Panc1 (cell line): ENCODE data around the gene TTF1. TPM values are rescaled to one million over a fixed set of nuclear protein-coding genes. Genes with fewer than 3 reads are reported as not detected.

Experiments
- ATAC-seq: fragments of 200-7000 bp; cut with Tn5 transposase; 2 replicates; pipeline ENCODE4 v1.9.1; 2020; ENCODE audit warnings: mild to moderate bottlenecking, moderate library complexity
- BruUV-seq: library from RNA; stranded (reverse); fragments of 400-500 nt; replicated peaks from 2 replicates; lab custom pipeline; 2021; lab: Mats Ljungman, UMichigan
- CTCF ChIA-PET: fragments of 300-600 bp; sonication (Branson Sonifier 250); formaldehyde crosslinking; loops from one replicate; lab custom pipeline; 2022; ENCODE audit warnings: antibody characterized with exemption; lab: Charles Lee
- POLR2A ChIA-PET: fragments of 300-600 bp; sonication (Branson Sonifier 250); formaldehyde crosslinking; loops from one replicate; lab custom pipeline; 2022; ENCODE audit warnings: antibody characterized with exemption; lab: Charles Lee
- DNase-seq: peaks from one replicate; pipeline ENCODE4 v3.0.0-alpha.2; 2010; ENCODE audit warnings: low read depth, low spot score
- H3K27ac ChIP-seq: 2 replicates; pipeline ENCODE4 v1.5.1; 2011; ENCODE audit warnings: mild to moderate bottlenecking, low read length, inconsistent platforms
- H3K27me3 ChIP-seq: fragments of 200-500 bp; sonication (Bioruptor generic); 2 replicates; pipeline ENCODE4 v1.6.0; 2014; ENCODE audit warnings: low read length, inconsistent platforms; ENCODE audit not compliant: control insufficient read depth, insufficient read depth
- H3K36me3 ChIP-seq: fragments of 200-500 bp; sonication (Bioruptor generic); 2 replicates; pipeline ENCODE4 v1.5.1; 2014; ENCODE audit warnings: inconsistent platforms, mild to moderate bottlenecking, low read length, moderate library complexity; ENCODE audit not compliant: control insufficient read depth, insufficient read depth
- H3K4me1 ChIP-seq: 2 replicates; pipeline ENCODE4 v1.5.1; 2011; ENCODE audit warnings: inconsistent platforms, mild to moderate bottlenecking, low read length, moderate library complexity; ENCODE audit not compliant: control insufficient read depth, insufficient read depth
- H3K4me3 ChIP-seq, 2 experiments: 2 replicates each; pipeline ENCODE4 v1.5.1; 2011 to 2012; ENCODE audit warnings: low read depth in 2 of 2, low read length in 2 of 2, mild to moderate bottlenecking in 2 of 2, inconsistent platforms in 1 of 2, moderate library complexity in 1 of 2
- H3K9me3 ChIP-seq: fragments of 200-500 bp; sonication (Bioruptor generic); 2 replicates; pipeline ENCODE4 v1.5.1; 2014; ENCODE audit warnings: low read depth, mild to moderate bottlenecking, inconsistent platforms, low read length, moderate library complexity; ENCODE audit not compliant: control insufficient read depth, insufficient read depth
- POLR2AphosphoS5 ChIP-seq: IDR thresholded peaks from 2 replicates; pipeline ENCODE4 v1.6.1; 2012; ENCODE audit warnings: mild to moderate bottlenecking, low read depth, low read length, moderate library complexity
- SIN3A ChIP-seq: IDR thresholded peaks from 2 replicates; pipeline ENCODE4 v1.6.1; 2012; ENCODE audit warnings: low read depth, mild to moderate bottlenecking, low read length, moderate library complexity, borderline replicate concordance; ENCODE audit not compliant: insufficient read depth
- TCF7L2 ChIP-seq: IDR thresholded peaks from 2 replicates; pipeline ENCODE4 v1.6.1; 2011; ENCODE audit warnings: mild to moderate bottlenecking, low read depth, low read length, inconsistent platforms
- in situ Hi-C: cut with HindIII; loops from 2 replicates; pipeline ENCODE4 v1.10.0; 2016; ENCODE audit warnings: low sequenced_read_pairs, low pct_unique_long_range_greater_than_20kb
- intact Hi-C: fragments of 100-400 bp; cut with micrococcal nuclease; formaldehyde crosslinking; loops from one replicate; pipeline ENCODE4 v1.10.0; 2022; ENCODE audit not compliant: unreplicated experiment
- total RNA-seq: library from RNA; stranded (reverse); gene quantifications from one replicate; pipeline ENCODE4 v1.2.1, GENCODE V29; 2021; ENCODE audit not compliant: unreplicated experiment
- TF ChIP-seq, protein P1 (sequence below): fragments of 450-650 bp; IDR thresholded peaks from 2 replicates; pipeline ENCODE4 v1.5.1; 2017; ENCODE audit warnings: mild to moderate bottlenecking
- TF ChIP-seq, protein P2 (sequence below), 2 experiments: IDR thresholded peaks; 2 replicates each; pipeline ENCODE4 v1.6.1; 2011 to 2012; ENCODE audit warnings: low read depth in 2 of 2, control low read depth in 1 of 2, low read length in 1 of 2, mild to moderate bottlenecking in 1 of 2, moderate library complexity in 1 of 2; ENCODE audit not compliant: insufficient read depth in 1 of 2

Gene TTF1
- total RNA-seq, 1 experiment from 2014 or later = 8.4 TPM

- no peak for ATAC-seq
- intact Hi-C loops (no loop called here), in situ Hi-C loops (no loop called here)
- H3K36me3 ChIP-seq = peaks cover 39% of the 10 kb centered on the region
- POLR2A ChIA-PET = no interaction called here
- no peaks in the 10 kb centered on the region for H3K27me3 ChIP-seq
- CTCF ChIA-PET = no interaction called here
- no peak for DNase-seq
- no TSS peak for BruUV-seq
- peaks cover 20% of the 10 kb centered on the region; the same call in 1 of the 2 replicates for H3K4me1 ChIP-seq
- no peak overlapping the region for H3K4me3 ChIP-seq
- H3K27ac ChIP-seq = no peak overlapping the region
- H3K9me3 ChIP-seq = no peaks in the 10 kb centered on the region
- TF ChIP-seq SIN3A (no peak), POLR2AphosphoS5 (no peak)
- TF ChIP-seq, protein P1, sequence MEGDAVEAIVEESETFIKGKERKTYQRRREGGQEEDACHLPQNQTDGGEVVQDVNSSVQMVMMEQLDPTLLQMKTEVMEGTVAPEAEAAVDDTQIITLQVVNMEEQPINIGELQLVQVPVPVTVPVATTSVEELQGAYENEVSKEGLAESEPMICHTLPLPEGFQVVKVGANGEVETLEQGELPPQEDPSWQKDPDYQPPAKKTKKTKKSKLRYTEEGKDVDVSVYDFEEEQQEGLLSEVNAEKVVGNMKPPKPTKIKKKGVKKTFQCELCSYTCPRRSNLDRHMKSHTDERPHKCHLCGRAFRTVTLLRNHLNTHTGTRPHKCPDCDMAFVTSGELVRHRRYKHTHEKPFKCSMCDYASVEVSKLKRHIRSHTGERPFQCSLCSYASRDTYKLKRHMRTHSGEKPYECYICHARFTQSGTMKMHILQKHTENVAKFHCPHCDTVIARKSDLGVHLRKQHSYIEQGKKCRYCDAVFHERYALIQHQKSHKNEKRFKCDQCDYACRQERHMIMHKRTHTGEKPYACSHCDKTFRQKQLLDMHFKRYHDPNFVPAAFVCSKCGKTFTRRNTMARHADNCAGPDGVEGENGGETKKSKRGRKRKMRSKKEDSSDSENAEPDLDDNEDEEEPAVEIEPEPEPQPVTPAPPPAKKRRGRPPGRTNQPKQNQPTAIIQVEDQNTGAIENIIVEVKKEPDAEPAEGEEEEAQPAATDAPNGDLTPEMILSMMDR = no peak
- TF ChIP-seq, protein P2, sequence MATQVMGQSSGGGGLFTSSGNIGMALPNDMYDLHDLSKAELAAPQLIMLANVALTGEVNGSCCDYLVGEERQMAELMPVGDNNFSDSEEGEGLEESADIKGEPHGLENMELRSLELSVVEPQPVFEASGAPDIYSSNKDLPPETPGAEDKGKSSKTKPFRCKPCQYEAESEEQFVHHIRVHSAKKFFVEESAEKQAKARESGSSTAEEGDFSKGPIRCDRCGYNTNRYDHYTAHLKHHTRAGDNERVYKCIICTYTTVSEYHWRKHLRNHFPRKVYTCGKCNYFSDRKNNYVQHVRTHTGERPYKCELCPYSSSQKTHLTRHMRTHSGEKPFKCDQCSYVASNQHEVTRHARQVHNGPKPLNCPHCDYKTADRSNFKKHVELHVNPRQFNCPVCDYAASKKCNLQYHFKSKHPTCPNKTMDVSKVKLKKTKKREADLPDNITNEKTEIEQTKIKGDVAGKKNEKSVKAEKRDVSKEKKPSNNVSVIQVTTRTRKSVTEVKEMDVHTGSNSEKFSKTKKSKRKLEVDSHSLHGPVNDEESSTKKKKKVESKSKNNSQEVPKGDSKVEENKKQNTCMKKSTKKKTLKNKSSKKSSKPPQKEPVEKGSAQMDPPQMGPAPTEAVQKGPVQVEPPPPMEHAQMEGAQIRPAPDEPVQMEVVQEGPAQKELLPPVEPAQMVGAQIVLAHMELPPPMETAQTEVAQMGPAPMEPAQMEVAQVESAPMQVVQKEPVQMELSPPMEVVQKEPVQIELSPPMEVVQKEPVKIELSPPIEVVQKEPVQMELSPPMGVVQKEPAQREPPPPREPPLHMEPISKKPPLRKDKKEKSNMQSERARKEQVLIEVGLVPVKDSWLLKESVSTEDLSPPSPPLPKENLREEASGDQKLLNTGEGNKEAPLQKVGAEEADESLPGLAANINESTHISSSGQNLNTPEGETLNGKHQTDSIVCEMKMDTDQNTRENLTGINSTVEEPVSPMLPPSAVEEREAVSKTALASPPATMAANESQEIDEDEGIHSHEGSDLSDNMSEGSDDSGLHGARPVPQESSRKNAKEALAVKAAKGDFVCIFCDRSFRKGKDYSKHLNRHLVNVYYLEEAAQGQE (IDR thresholded peaks at IDR 0.05; ENCODE audit: insufficient read depth in 1 of 2, low read depth in 2 of 2, low read length in 1 of 2) = no peak
Measured at GRCh38 chr9:132348676-132349075, 58.0 kb downstream of the TTF1 start.

DNA sequence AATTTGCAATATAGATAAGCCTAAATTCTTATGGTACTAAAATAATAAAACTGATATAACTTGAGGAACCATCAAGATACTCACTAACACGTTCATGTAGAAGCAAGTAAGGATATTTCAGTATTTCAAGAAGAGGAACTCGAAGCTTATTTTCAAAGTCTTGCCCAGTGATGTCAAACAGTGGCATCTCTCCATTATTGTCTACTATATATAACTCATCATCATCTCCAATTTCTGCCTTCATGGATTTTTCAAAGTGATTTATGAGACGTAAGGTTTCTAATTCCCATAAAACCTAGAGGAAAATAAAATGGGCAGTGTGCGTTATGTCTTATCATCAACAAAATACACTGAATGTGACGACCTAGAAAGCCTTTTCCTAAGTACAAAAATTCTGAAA is 60.5 kb downstream of the TTF1 start:
- H3K9me3 ChIP-seq = no peaks in the 10 kb centered on the region
- no peak overlapping the region for H3K27ac ChIP-seq
- no peak overlapping the region for H3K4me3 ChIP-seq
- TF ChIP-seq, protein P2 (IDR thresholded peaks at IDR 0.05; ENCODE audit: insufficient read depth in 1 of 2, low read depth in 2 of 2, low read length in 1 of 2) = no peak
- TF ChIP-seq SIN3A (no peak), TCF7L2 (no peak), POLR2AphosphoS5 (no peak)
- TF ChIP-seq, protein P1 = no peak
- ATAC-seq (no peak), DNase-seq (no peak)
- in situ Hi-C loops (no loop called here), intact Hi-C loops (no loop called here)
- ChIA-PET CTCF (no interaction called here), POLR2A (no interaction called here)
- H3K4me1 ChIP-seq = no peaks in the 10 kb centered on the region; the same call in 1 of the 2 replicates
- BruUV-seq = no TSS peak
- peaks cover 33% of the 10 kb centered on the region for H3K36me3 ChIP-seq
- no peaks in the 10 kb centered on the region for H3K27me3 ChIP-seq
